HG03575 (cell line): Measurements from ENCODE around the gene ZNF700.
"Not testable (repeated sequence)": the region's sequence is repeated elsewhere in the genome, so short reads cannot be mapped to it uniquely, and the experiment has no call there.

ENCODE experiments used
- ATAC-seq: cut with Tn5 transposase; IDR thresholded peaks from one replicate; pipeline ENCODE4 v1.9.1; 2021; ENCODE audit not compliant: unreplicated experiment, insufficient number of reproducible peaks, low FRiP score; ENCODE audit errors: extremely low read depth

ZNF700 gene

DNA sequence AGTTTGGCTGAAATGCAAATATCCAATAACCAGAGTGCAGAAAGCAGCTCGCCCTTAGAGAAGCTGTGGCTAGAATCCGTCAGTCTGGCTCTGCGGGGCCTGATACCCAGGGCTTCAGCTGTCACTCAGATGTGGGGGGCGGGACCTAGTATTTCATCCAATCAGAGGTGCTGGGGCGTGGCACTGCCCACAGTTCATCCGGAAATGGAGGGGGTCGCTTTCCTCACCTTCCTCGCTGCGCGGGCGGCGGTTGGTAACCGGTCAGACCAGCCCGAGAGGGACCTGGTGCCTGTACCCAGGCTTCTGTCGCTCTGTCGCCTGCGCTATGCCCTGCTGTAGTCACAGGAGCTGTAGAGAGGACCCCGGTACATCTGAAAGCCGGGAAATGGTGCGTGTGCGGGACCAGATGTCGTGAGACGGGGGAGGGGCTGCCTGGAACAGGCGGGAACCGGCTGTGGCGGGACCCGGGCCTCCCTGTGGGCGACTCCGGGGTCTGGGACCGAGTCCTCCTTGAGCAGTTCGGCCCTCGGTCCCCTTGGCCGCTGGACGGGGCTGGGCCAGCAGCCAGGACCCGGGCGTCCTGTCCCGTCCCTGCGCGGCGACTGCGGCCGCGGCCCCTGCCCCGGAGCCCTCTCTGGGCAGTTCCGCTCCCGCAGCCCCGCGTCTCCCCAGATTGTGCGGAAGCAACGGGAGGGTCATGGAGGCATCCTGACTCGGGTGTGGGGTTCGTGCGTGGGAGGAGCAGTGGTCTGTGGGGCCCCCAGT, at the start of gene ZNF700:
ZNF700 (plus strand) TSS at position 222 of the 765 bp plus-strand sequence; CDS start at position 326, 104 bp downstream.
- ATAC-seq: peak; percentile 36

DNA sequence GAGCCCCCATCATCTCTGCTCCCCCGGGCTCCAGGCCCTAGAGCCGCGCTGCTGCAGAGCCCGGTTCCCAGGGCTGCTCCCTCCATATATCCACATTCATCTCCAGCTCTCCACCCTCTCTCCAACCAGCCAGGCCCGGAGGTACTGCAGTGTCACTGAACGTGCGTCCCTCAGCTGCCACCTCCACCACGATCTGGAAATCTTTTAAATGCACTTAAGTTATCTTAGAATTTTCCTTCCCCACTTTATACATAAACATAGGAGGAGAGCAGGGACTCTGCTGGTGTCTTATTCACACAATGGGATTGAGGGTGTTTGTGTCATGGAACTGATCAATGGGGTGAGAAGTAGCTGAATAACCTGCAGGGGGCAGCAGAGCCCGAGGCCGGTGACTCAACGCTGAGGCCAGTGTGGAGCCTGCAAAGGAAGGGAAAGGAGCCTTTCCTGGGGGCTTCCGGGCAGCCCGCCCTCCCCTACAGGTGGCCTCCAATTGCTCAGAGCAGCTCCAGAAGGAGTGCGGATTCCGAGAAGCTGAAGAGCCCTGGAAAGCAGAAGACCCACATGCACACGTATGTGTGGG, 45.1 kb upstream of the ZNF700 start:
- ATAC-seq: not testable (repeated sequence)

DNA sequence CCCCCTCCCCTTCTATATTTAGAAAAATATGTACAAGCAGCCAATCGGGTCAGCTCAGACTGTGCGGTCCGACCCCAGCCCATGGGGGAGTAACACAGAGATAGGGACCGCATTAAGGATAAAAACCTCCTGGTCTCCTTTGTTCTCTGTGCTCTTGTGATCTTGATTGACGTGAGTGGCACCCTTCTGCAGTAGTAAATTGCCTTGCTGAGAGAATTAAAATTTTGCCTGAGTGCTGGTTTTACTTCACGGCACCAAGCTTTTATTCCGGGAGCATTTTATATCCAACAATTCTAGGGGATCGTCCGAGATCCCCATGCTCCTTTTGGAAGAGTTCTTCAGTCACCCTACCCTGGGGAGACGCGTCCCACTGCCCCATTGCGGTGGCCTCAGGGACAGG, 44.3 kb upstream of the ZNF700 start:
- no peak for ATAC-seq

GRCh38 chr19:11881151-11881800, 43.6 kb upstream of the ZNF700 start:
- ATAC-seq: no peak

GRCh38 chr19:11882606-11883005, 42.3 kb upstream of the ZNF700 start:
- ATAC-seq: no peak

DNA sequence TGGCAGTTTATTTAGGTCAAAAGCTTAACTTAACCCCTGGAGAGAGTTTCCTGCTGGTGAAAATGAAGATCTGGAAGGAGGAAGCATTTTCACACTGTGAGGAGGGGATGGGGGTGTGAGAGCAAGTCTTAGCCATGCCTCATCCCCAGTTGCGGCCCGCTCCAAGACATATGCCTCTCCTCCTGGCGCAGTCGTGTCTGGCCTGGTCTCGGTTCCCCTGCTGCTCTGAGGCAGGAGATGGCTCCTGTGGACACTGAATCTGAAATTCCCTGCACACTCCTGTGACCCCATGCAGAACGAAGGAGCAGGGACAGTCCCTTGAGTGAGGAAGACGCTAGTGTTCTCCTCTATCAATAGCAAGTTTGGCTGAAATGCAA, 37.7 kb upstream of the ZNF700 start:
- ATAC-seq: no peak

- no peak for ATAC-seq
Observed at GRCh38 chr19:11887611-11888531, 37.0 kb upstream of the ZNF700 start, which contains the start of gene ZNF69. Gene ZNF69 (plus strand): TSS chr19:11887782. CDS start chr19:11887924, 142 bp downstream.

DNA sequence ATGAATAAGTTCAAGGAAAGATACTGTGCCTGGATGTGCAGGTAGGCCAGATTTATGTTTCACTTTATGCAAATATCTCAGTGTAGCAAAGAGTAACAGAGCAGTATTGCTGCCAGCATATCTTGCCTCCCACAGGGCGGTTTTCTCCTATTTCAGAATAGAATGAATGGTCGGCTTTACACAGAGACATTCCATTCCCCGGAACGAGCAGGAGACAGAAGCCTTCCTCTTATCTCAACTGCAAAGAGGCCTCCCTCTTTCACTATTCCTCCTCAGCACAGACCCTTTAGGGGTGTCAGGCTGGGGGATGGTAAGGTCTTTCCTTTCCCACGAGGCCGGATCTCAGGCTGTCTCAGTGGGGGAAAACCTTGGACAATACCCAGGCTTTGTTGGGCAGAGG, 35.0 kb upstream of the ZNF700 start:
- ATAC-seq: not testable (repeated sequence)

GRCh38 chr19:11890634-11891033, 34.3 kb upstream of the ZNF700 start:
- ATAC-seq: no peak

DNA sequence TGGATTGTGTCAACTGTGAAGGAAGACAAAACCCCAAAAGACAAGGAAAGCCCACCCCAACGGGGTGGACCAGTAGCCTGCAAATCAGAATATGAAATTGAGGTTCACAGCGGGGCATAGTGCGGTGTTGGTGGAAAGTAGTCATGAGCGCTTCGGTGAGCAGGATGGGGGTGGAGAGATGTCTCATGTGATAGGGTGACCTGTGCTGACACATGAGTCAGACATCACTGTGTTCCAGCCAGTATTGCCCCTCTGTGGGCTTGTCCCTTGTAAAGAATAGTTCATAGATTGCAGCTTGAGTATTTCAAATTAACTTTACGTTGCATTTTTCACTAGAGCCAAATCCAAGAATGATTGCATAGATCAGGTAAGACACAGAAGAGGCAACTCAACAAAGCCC, 30.1 kb upstream of the ZNF700 start:
- no peak for ATAC-seq

- ATAC-seq: no peak
Observed at GRCh38 chr19:11902228-11902627, 22.7 kb upstream of the ZNF700 start.

- no peak for ATAC-seq
Observed at GRCh38 chr19:11905928-11906327, 19.0 kb upstream of the ZNF700 start.

- ATAC-seq: not testable (repeated sequence)
Observed at GRCh38 chr19:11911937-11912336, 13.0 kb upstream of the ZNF700 start.

GRCh38 chr19:11914417-11915051, 10.4 kb upstream of the ZNF700 start:
- ATAC-seq: not testable (repeated sequence)

- no peak for ATAC-seq
Observed at GRCh38 chr19:11921852-11922495, 2.9 kb upstream of the ZNF700 start.

DNA sequence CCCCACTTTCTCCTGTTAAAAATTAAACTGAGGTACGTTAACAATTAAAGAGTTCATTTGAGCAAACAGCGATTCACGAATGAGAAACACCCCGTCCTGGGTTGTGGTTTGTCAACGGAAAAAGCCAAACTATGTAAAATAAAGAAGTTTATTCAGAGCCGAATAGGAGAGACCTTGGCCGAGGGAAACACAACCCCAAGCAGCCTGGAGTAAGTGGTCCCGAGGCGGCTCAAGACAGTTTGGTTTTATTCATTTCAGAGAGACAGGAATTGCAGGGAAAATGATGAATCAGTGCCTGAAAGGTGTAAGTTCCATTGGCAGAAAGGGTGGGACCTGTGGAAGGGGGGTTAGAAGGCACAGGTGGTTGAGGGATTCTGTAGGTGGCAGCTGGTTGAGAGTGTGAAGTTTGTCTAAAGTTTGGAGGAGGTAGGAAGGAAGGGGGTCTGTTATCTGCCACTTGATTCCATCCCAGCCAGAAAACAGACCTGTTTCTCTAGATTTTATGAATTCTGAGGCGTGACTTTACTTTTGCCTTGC, 812 bp downstream of the ZNF700 start:
- ATAC-seq: not testable (repeated sequence)

DNA sequence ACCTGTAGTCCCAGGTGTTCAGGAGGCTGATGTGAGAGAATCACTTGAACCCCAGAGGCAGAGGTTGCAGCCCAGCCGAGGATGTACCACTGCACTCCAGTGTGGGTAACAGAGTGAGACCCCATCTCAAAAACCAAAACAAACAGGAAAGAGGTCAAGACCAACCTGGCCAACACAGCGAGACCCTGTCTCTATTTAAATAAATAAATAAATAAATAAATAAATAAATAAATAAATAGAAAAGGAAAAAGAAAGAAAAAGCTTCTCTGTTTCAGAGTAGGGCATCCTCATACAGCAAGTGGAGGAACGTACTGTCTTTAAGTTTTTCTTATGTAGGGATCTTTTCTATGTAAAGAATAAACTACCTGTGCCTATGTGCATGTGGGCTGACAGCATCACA, 2.3 kb downstream of the ZNF700 start:
- ATAC-seq: no peak

DNA sequence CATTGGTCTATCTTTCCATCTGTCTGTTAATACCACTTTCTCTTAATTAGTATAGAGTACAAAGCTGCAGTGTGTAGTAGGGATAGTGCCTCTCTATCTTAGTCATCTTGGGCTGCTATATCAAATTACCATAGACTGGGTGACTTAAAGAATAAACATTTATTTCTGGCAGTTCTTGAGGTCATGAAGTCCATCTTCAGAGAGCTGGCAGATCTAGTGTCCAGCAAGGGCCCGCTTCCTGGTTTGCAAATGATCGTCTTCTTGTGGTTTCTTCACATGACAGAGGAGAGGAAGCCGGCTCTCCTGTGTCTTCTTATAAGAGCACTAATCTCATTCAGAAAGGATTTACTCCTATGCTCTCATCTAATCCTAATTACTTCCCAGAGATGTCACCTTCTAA, 6.1 kb downstream of the ZNF700 start:
- no peak for ATAC-seq
